ENCODE results near the gene NUP210.

NUP210 gene

DNA sequence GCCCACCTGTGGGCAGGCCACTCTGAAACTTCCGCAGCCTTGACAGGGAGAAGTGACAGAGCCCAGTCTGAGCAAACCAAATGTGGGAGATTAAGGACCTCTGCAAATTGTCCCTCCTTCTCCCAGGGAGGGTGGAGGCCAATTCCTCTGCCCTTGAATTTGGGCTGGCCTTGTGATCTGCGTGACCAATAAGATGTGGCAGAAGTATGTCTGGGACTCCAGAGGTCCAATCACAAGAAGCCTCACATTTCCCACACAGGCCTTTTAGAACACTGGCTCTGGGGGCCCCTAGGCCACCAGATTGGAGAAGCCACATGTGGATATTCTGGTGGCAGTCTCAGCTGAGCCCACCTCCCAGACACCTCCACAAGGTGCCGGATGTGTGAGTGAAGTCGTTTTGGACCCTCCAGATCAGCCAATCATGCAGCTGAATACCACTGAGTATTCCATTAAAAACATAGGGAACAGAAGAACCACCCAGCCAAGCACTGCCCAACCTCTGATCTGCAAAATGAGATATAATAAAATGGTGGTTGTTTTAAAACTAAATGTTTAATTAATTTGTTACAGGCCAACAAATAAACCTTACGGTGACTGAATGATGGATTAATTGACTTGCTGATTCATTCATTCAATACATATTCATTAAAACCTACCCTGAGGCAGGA, 150.3 kb downstream of the NUP210 start:
- no peak for DNase-seq

DNA sequence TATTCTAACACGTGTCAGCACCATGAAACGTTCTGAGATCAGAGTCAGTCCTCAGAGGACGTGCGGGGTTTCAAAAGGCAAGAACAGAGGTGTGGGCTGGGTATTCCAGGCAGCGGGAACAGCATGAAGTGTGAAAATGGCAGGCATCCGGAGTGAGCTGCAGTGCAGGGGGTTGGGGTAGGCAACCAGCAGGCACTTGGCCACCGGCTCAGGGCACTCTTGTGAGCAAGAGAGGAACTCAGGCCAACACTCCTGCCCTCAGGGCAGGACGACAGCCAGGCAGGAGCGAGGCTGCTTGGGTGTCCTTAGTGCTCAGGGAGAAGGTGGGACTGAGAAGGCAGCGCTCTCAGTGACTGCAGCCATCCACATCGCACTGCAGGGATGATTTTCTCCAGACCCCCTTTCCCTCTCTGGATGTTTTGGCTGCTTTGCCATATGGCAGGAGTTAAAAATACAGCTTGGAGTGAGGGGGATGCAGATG, 151.1 kb downstream of the NUP210 start:
- no peak for DNase-seq

GRCh38 chr3:13268120-13268519, 152.0 kb downstream of the NUP210 start:
- DNase-seq, result no peak

DNA sequence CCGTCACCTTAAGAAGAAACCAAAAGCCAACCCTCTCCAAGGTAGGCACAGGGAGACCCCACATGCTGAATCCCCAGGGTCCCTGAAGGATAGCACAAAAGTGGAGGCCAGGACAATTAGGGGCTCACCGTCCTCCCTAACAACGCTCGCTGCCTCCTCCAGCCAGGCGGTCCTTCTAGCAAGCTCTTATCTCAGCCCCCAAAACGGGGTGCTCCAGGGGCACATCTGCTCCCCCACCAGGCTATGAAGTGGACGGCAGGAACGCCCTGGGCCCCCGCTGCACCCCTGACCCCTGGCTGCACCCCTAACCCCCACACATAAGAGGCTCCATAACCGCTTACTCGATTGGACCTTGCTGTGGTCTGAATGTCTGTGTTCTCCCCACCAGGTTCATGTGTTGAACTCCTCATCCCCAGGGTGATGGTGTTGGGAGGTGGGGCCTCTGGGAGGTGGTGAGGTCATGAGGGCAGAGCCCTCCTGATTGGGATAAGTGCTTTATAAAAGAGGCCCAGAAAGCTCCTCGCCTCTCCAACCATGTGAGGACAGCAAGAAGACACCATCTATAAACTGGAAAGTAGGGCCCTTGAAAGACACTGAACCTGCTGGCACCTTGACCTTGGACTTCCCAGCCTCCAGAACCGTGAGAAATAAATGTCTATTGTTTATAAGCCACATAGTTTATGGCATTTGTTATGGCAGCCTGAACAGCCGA, 153.3 kb downstream of the NUP210 start:
- DNase-seq, result no peak
